Thyroid gland (tissue), 4 donors: ENCODE data around the gene COBLL1.

Source experiments
- CTCF ChIP-seq, 6 experiments: fragments of 200-600 bp in 3 of 6; fragments of 450-650 bp in 3 of 6; sonication (generic) in 3 of 6; IDR thresholded peaks; one replicate each; pipeline ENCODE4 v1.5.1; 2016 to 2019; ENCODE audit warnings: antibody characterized with exemption in 6 of 6, mild to moderate bottlenecking in 2 of 6, inconsistent platforms in 1 of 6, moderate library complexity in 1 of 6
- POLR2A ChIP-seq, 2 donors: fragments of 450-650 bp; IDR thresholded peaks; one replicate each; pipeline ENCODE4 v1.6.1; 2017; ENCODE audit warnings: antibody characterized with exemption in 2 of 2, mild to moderate bottlenecking in 2 of 2, moderate library complexity in 1 of 2

GRCh38 chr2:164700390-164700789, 141.2 kb downstream of the COBLL1 start:
- TF ChIP-seq CTCF (IDR thresholded peaks at IDR 0.05) (no peak), POLR2A (IDR thresholded peaks at IDR 0.05) (no peak)
